GM21390 (cell line): Measurements from ENCODE around the gene TIMM44.
"Not testable (repeated sequence)": the region's sequence is repeated elsewhere in the genome, so short reads cannot be mapped to it uniquely, and the experiment has no call there.

Experiments used
- ATAC-seq: cut with Tn5 transposase; IDR thresholded peaks from one replicate; pipeline ENCODE4 v1.9.1; 2021; ENCODE audit not compliant: unreplicated experiment

The TIMM44 gene

DNA sequence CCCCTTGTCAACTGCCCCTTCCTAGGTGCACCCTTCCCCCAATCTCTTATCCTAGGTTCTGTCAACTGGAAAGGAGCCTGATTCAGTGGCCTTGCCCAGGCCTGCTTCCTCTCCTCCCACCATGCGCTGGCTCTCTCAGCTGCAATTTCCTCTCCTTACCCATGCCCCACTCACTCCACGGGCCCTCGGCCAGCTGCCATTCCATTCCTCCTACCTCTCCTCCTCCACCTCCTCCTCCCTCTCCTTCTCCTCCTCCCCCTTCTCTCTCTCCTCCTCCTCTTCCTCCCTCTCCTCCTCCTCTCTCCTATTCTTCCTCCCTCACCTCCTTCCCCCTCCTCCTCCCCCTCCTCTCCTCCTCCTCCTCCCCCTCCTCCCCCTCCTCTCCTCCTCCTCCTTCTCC lies 9.6 kb upstream of the TIMM44 start:
- ATAC-seq, result no peak

DNA sequence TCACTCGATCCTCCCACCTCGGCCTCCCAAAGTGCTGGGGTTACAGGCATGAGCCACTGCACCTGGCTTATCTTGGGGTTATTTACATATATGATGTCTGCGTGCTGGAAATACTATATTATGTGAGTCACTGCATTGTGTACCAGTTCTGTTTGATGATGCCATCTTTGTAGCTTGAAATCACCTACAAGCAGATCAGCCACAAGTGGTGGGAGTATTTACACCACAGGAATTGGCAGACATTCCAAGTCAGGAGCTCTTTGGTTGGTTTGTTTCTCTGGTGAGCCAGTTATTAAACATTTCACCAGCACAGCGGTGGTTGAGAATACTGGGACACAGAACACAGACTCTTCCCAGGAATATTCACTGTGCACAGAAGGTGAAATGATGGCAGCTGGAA lies 4.5 kb upstream of the TIMM44 start:
- no peak for ATAC-seq

DNA sequence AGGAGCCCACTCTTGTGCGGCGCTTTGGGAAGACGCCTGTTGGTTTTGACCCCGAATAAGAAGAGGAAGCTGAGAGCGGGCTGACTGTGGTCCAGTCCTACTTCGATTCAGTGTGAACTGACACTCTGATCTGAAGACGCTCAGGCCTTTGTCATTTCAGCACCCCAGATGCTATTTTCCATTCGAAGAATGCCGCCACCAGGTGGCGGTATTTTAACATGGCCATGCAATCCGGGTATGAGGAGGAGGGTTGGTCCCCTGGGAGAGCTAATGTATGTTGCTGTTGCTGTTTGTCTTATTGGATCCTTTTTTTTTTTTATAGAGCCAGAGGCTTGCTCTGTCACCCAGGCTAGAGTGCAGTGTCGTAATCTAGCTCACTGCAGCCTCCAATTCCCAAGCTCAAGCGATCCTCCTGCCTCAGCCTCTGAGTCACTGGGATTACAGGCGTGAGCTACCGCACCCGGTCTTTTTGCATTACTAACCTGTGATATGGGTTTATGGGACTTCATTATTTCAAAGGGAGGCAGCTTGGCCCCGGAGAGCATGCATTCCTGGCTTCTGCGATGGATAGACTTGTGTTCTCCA lies 803 bp upstream of the TIMM44 start:
- ATAC-seq, result peak; percentile 17

DNA sequence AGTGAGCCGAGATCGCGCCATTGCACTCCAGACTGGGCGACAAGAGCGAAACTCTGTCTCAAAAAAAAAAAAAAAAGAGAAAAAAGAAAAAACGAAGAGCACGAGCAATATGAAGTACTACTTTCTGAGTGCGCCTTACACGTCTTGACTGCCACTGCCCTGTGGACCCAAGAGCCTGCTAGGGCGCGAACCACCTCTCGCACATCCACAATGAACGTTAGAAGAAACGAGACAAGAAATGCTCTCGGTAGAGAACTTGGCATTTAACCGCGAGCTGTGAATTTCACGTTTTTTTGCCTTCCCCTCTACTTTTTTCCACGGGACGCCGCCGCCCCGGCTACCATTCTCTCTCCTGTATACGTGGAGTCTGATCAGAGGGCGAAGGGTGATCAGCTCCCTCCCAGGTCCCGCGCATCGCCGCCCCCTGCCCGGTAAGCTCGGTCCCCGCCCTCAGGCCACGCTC lies 454 bp downstream of the TIMM44 start:
- ATAC-seq, result no peak

DNA sequence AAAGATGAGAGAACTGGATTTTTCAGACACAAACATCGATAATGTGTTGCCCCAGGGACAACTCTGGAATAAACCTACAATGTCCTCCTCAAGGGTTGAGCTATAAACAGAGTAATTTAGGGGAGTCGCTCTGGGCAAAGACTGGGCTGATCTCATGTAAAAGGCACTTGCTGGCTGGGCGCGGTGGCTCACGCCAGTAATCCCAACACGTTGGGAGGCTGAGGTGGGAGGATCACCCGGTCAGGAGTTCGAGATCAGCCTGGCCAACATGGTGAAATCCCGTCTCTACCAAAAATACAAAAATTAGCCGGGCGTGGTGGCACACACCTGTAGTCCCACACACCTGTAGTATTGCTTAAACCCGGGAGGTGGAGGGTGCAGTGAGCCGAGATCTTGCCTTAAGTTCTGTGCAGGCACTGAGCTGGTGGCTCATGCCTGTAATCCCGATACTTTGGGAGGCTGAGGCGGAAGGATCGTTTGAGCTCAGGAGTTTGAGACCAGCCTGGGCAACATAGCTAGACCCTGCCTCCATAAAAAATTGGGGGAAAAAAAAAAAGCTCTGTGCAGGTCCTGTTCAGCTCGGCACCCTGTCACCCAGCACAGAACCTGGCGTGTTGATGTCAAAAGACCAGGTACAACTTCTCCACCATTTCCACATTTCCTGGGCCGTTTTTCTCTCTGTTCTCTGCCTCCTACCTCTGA lies 1.4 kb downstream of the TIMM44 start:
- no peak for ATAC-seq

DNA sequence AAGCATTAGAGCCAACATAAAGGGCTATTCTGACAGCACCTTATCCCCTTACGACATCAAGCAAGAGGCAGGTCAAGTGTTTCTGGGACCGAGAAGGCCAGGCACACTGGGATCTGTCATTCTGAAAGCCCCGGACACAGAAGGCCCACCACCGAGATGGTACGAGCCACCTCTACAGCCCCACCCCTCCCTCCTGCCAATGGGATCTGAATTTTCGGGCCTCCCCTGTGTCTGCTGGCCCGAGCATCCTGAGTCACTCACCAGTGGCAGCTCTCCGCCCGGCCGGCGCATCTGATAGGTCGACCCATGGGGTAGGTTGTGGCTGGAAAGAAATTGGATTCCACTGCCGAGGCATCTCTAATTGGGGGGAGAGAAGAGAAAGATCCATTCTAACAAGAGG lies 2.6 kb downstream of the TIMM44 start:
- ATAC-seq, result no peak

DNA sequence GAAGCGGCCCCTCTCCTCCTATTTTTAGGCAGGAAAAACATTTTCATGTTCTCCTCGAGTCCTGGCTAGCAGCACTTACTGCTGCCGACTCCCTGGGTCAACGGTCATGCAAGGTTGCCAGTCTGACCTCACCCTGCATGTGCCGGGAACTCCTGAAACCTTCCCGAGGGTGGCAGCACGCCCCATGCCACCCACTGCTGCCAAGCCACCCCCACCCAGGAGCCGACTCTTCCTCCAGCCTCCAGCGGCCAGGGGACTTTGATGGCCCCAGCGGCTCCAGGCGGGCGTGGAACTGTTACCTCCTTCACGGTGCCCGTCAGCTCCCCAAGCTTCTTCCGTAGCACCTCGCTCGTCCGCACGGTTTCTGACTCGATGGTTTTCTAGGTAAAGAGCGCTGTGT lies 8.7 kb downstream of the TIMM44 start:
- ATAC-seq, result no peak

DNA sequence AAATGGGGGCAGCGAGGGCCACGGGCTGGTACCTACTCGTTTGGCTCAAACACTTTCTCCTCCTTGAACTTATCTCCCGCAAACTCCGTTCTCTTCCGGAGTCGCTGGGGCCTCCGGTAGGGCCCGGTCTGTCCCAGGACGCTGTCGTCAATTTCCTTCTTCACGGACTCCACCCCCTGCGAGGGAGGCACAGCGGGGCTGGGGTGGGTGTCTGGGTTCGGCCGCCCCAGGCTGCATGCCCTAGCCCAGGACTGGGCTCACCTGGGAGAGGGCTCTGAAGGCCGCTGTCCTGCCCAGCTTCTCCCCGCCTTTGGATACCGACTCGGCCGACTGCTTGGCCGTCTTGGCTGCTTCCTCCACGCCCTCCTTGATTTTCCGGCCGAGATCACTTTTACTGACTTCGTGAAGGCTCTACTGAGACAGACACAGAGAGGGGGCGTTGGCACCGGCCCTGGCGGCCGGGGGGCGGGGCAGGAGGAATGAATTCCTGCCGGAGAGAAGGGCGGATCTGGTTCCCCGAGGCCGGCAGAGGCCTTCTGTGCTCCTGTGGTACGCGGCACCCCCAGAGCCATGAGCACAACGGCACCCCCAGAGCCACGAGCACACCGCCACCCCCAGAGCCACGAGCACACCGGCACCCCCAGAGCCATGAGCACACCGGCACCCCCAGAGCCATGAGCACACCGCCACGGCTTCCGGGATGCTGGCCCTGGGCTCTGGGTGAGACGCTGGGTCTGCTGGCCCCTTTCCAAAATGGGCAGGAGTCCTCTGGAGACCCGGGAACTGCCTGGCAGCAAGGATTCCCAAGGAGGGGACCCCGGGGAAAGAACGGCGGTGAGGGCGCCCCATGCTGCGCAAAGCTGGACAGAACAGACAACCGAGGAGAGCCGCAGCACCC lies 9.4 kb downstream of the TIMM44 start:
- ATAC-seq, result no peak

DNA sequence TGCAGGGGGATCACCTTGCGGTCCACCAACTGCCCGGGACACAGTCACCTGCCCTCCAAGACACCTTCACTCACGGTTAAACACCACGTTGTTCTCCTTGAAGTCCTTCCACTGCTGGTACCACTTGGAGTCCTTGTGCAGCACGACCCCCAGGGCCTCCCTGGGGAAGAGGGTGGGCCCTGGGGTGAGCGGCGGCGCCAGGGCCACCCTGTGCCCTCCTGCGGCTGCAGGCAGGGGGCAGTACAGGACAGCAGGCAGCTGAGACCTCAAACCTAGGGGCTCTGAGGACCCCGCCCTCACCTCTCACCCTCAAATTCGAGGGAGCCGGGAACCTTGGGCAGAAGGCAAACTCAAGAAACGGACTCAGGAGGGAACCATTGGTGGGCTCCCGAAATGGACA lies 10.1 kb downstream of the TIMM44 start:
- ATAC-seq, result no peak

DNA sequence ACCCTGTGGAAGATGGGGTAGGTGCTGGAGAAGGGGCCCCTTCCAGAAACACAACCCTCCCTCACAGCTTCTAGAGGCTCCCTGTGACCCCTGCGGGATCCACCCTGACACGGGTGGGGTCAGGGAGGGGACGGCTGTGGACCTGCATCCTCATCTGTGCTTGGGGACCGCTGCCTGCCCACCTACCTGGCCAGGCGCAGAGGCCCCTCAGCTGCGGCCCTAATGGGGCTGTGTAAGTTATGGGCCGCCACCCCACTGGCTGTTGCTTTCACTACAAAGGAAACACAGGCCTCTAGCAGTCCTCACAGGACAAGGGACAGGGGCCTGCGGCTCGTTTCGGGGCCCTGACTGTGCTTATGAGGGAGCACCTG lies 10.6 kb downstream of the TIMM44 start:
- no peak for ATAC-seq

DNA sequence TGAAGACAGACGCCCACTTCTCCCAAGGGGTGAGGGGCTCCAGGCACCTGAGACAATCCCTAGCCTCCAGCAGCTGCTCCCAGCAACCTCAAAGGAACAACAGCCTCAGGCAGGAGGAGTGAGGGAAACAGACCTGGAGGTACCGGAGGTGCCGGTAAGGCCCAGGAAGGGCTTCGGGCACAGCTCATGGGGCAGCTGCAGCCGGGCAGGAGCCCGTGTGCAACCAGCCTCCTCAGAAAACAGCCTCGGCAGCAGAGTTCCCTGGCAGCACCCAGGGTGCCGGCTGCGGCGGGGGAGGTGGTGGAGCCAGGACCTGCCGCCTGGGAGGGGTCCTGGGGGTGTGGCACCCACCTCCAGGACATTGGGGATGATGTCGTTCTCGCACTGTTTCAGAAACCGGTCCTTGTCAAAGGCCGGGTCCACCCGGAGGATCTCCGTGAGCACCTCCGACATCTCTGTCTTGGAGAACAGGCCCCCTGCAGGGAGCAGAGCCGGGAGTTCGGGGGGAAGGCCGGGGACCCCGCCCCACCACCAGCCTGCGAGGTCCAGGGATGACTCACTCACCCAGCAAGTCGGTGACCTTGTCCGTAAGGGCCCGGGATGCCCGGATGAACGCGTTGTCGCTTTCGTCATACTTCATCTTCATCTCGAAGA lies 11.1 kb downstream of the TIMM44 start:
- no peak for ATAC-seq

DNA sequence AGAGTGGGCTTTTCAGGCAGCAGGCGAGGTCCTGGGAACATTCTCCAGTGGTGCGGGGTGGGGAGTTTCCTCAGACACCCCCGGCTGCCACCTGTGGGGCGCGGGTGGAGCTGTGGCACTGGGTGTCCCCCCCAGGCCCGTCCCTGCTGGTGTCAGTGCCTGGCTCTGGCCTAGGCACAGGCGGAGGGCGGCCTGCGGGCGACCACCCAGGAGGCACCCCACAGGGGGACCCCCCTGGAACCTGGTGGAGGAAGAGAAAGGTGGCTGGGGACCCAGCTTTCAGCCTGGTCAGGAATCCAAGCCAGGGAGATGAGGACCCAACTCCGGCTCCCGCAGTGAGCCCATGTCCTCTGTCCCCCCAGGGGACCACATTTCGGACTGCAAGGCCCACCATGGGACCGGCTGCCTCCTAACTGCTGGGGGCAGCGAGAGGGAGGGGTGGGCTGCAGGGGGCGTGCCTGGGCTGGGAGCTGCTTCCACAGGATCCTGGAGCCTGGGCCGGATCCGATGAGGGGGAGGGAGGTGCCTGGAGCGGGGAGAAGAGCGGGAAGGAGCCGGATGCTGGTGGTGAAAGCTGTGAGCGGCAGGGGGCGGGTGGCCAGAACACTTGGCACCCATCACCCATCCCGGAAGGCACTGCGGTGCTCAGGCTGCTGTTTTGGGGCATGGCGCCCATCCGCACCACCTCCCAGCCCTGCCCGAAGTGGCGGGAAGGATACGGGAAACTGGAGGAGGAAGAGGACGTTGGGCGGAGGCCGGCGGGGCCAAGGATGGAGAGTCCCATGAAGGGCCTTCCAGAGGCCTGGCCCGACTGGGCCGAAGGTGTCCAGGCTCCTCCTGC lies 12.0 kb downstream of the TIMM44 start:
- no peak for ATAC-seq

DNA sequence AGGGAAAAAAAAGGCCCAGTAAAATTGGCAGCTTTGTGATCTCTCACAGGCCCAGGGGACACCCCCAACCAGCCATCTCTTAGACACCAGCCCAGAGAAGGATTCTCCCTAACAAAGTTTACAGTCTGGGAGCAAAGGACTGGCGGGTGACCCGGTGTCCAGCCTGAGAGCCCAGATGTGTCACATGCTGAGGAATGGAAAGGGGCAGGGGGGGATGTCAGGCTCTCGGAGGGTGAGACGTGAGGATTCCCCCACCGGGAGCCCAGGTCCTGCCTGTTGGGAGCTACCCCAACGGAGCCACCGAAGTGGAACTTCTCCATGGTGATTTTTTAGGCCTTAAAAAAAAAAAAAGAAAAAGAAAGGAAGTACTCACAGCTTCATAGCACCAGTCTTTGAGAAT lies 12.7 kb downstream of the TIMM44 start:
- no peak for ATAC-seq

DNA sequence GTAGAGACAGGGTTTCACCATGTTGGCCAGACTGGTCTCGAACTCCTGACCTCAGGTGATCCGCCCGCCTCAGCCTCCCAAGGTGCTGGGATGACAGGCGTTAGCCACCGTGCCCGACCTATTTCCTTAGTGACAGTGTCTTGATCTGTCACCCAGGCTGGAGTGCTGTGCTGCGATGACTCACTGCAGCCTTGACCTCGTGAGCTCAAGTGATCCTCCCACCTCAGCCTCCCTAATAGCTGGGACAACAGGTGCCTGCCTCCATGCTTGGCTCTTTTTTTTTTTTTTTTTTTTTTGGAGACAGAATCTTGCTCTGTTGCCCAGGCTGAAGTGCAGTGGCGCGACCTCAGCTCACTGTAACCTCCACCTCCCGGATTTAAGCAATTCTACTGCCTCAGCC lies 13.4 kb downstream of the TIMM44 start:
- ATAC-seq, result not testable (repeated sequence)

DNA sequence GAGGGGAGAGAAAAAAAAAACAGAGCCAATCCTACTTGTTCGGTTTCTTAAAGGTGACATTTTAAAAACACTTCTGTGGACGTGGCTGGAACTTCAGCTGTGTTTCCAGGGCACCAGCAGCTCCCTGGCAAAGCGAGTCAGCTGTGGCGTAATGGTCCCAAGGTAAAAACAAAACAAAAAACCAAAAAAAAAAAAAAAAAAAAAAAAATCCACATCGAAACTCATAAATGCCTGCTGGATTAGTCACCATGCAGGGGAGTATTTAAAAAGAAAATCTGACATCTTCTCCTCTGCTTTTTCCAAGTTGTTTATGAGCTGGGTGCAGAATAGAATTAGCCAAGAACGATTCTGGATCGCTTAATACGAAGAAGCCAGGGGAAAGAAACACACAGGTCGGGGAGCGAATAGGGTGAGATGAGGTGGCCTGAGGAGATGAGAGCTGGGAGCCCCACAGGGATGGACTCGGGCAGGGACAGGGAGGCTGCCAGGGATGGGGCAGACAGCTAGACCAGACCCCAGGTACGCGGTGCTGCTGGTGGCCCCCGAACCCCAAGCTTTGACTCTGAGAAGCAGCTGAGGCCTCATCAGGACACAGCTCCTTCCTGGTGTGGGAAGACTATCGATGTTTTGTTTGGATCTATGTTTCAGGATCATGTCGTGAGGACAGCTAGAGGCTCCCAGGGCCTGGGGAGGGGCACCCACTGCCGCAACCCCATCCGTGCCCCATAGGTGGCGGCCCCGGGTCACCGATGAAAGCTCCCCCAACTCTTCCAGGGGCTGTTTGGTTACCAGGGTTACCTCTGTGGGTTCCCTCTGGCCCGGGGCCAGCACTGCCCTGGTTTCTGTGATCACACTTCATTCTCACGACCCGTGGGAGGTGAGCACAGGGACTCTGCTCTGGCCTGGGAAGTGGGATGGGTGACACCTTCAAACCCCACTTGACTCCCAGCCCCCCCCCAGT lies 14.4 kb downstream of the TIMM44 start:
- ATAC-seq, result no peak

DNA sequence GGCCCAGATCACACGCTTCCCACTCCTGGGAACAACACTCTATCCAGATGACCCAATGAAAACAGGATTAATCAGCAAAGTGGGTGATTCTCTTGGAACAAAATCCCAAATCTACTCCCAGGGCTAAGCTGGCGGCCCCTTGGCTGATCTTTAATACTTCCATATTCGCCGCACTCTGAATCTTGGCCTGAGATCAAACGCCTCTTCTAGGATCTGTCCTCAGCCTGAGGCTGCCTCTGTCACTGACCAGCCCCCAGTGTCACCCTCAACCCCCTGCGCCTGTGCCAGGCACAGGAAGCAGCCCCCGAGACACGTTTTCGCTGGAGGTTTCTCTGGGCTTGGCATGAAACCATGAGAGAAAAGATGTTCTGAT lies 15.1 kb downstream of the TIMM44 start:
- no peak for ATAC-seq

DNA sequence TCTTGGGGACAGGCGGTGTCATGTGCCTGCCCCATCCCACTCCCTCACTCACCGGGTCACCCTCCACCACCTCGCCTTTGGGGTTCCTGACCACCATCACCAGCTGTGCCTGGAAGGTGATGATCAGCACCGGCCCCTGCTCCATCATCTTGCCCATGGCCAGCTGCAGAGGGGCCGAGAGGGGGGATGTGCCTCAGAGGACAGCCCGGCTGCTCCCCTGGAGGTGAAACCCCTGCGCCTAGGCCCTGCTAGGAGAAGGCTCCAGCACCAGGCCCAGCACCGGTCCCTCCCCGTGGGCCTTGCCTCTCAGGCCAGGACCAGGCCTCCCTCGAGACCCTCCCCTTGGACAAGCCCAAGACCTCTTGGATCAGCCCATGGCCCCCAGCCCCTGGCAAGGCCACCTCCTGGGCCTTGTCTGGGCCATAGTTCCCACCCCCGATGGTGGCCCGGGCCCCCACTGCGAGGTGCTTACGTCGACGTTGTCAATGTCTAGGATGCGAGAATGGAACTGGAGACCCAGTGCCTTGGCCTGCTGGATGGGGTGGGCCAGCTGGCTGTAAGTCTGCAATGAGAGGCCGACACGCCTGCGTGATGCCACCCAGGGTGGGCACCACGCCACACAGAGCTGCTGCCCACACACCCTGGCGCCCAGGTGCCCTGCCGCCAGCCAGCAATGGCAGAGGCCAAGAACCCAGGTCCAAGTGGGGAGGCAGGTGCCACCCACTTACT lies 15.7 kb downstream of the TIMM44 start:
- ATAC-seq, result no peak

DNA sequence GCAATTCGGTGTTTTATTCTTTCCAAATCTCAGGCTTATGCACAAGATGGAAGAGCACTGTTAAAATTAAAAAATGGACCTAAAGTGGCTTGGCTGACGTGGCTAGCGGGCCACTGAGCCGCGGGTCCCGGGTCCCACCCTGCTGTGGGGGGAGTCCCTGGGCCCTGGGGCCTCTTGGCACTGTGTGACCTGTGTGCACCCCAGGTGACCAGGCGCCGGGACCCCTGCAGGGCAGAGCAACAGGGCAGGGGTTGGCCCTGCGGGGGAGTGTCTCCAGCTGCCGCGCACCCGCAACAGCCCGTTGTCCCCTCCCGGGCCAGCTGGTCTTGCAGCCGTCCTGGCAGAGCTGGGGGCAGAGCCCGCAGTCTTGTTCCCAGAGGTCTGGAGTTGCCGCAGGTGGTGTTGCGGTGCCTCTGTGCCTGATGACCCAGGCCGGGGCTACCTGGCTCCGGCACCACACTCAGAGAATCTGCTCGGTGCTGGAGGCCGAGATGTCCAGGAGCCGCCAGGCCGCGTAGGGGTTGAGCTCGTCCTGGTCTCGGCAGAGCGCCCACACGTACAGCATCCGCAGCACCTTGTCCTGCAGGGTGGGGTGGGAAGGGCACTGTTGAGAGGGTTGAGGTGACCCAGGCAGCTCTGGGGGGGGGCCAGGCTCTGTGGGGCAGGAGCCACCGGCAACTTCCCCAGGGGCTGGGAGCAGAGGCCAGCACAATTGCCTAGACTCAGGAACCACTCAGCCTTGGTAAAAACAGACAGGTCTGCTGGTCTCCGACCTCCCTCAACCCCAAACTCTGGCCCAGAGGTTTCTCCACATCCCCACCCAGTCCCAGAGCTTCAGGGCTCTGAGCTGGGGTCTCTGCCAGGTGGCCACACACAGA lies 16.5 kb downstream of the TIMM44 start:
- ATAC-seq, result no peak
